Measurements from ENCODE around the gene STUB1. TPM values are rescaled to one million over a fixed set of nuclear protein-coding genes. Genes with fewer than 3 reads are reported as not detected.

Gene STUB1
- total RNA-seq, 1 experiment from 2014 or later = 102 TPM

GRCh38 chr16:643050-643368, 37.2 kb upstream of the STUB1 start:
- Histone ChIP-seq H3K4me1 (ENCODE audit: insufficient read depth, low read length) (no peaks in the 10 kb centered on the region; the same call in 1 of the 2 replicates), H3K9ac (ENCODE audit: extremely low read depth, insufficient read length, low read length) (no peak overlapping the region)
- no CpG with 5 or more reads among the region's 13 CpGs for WGBS (ENCODE audit: extremely low coverage, insufficient read length, low lambda C conversion rate)

More at GRCh38 chr16:643050-643368, 37.2 kb upstream of the STUB1 start:
- no peak for TF ChIP-seq CTCF (conservative IDR thresholded peaks at IDR 0.05)
- no peak overlapping the region for H3K14ac ChIP-seq (ENCODE audit: insufficient read depth, low read length)
- H2AFZ ChIP-seq (ENCODE audit: low read length) = no peak overlapping the region
- no peak overlapping the region for H2BK12ac ChIP-seq (ENCODE audit: insufficient read length, low read depth, low read length)
- no peaks in the 10 kb centered on the region for H4K20me1 ChIP-seq (ENCODE audit: control insufficient read depth, insufficient read depth, insufficient read length)
- no peaks in the 10 kb centered on the region for H3K9me3 ChIP-seq (ENCODE audit: control insufficient read depth, low read depth, low read length)
- H3K79me2 ChIP-seq (ENCODE audit: insufficient read depth, low read length) = no peaks in the 10 kb centered on the region
- no peak overlapping the region for H2BK5ac ChIP-seq (ENCODE audit: insufficient read length, low read length)
- Mint-ChIP-seq H3K36me3 (ENCODE audit: insufficient read depth in 1 of 3, low read depth in 3 of 3) (peaks cover 2 to 15% (median 4%) of the 10 kb centered on the region in 3 experiments; a peak in 4 of 7 replicates), H3K27me3 (ENCODE audit: low read depth) (no peaks in the 10 kb centered on the region; the same call in 1 of the 2 replicates), H3K27ac (no peak overlapping the region), H3K9me3 (no peaks in the 10 kb centered on the region), H3K4me1 (peaks cover 7 to 21% of the 10 kb centered on the region in 2 experiments), H3K4me3 (peak overlapping the region; percentile 68 to 77)
- H3K23me2 ChIP-seq (ENCODE audit: insufficient read length, low read depth, low read length, poor library complexity, severe bottlenecking) = peaks cover 6% of the 10 kb centered on the region
- H3K27me3 ChIP-seq (ENCODE audit: insufficient read depth, low read length) = no peaks in the 10 kb centered on the region
- H2AK5ac ChIP-seq (ENCODE audit: insufficient read length, low read length) = no peak overlapping the region
- no peak for DNase-seq
- no peak overlapping the region for H3T11ph ChIP-seq (ENCODE audit: low read length)
- no peak overlapping the region for H4K8ac ChIP-seq (replicated peaks; ENCODE audit: insufficient read length, low read depth, low read length)
- no peak overlapping the region for H4K91ac ChIP-seq (ENCODE audit: insufficient read length, low read depth, low read length)
- peak overlapping the region; percentile 55 for H3K4me2 ChIP-seq (ENCODE audit: insufficient read depth, insufficient read length, low read length)
- H3K23ac ChIP-seq (ENCODE audit: insufficient read length, low read depth, low read length) = no peak overlapping the region
- no peak overlapping the region for H4K5ac ChIP-seq (ENCODE audit: insufficient read length, low read depth, low read length)
- no peak overlapping the region for H2BK120ac ChIP-seq (ENCODE audit: low read depth, low read length, poor library complexity, severe bottlenecking)
- H3K18ac ChIP-seq (ENCODE audit: insufficient read length, low read depth, low read length) = no peak overlapping the region
- no peak overlapping the region for H3K56ac ChIP-seq (ENCODE audit: insufficient read length, low read depth, low read length)
- H3K27ac ChIP-seq (ENCODE audit: insufficient read length, low read depth, low read length) = no peak overlapping the region
- H2BK20ac ChIP-seq (ENCODE audit: low read depth, low read length, poor library complexity, severe bottlenecking) = no peak overlapping the region
- H3K4ac ChIP-seq (ENCODE audit: low read depth, low read length) = no peak overlapping the region
- H2BK15ac ChIP-seq (ENCODE audit: low read depth, low read length) = no peak overlapping the region
- H3K79me1 ChIP-seq (ENCODE audit: insufficient read depth, low read depth, low read length, poor library complexity, severe bottlenecking) = no peaks in the 10 kb centered on the region

Measured in H9 (cell line).